HAP-1 (cell line): ENCODE data around the gene MATN1.

ENCODE experiments used
- DNase-seq, 2 experiments: peaks; one replicate each; pipeline ENCODE4 v3.0.0-alpha.2; 2016 to 2020; ENCODE audit warnings: low spot score in 2 of 2
- H3K27me3 ChIP-seq: fragments of 250-450 bp; sonication (Bioruptor Pico); 2 replicates; pipeline ENCODE4 v1.5.1; 2020; ENCODE audit warnings: low read depth, mild to moderate bottlenecking, moderate library complexity
- H3K36me3 ChIP-seq: fragments of 250-450 bp; sonication (Bioruptor Pico); replicated peaks from 2 replicates; pipeline ENCODE4 v1.5.1; 2020; ENCODE audit warnings: mild to moderate bottlenecking
- H3K4me1 ChIP-seq: fragments of 250-450 bp; sonication (Bioruptor Pico); 2 replicates; pipeline ENCODE4 v1.5.1; 2020; ENCODE audit warnings: mild to moderate bottlenecking
- H3K4me3 ChIP-seq: fragments of 250-450 bp; sonication (Bioruptor Pico); 2 replicates; pipeline ENCODE4 v1.5.1; 2020; ENCODE audit warnings: mild to moderate bottlenecking, moderate library complexity
- H3K9me3 ChIP-seq: fragments of 250-450 bp; sonication (Bioruptor Pico); 2 replicates; pipeline ENCODE4 v1.5.1; 2020; ENCODE audit warnings: mild to moderate bottlenecking, moderate library complexity
- in situ Hi-C: fragments of 300-500 bp; cut with MboI; formaldehyde crosslinking; loops from 3 replicates; pipeline ENCODE4 v1.14.3; 2020; ENCODE audit warnings: low sequenced_read_pairs, inconsistent platforms, mixed read lengths

MATN1 gene

GRCh38 chr1:30762152-30762929 lies 39.0 kb upstream of the MATN1 start:
- no peak overlapping the region for H3K4me3 ChIP-seq
- H3K36me3 ChIP-seq, result no peaks in the 10 kb centered on the region
- in situ Hi-C loops, result no loop called here
- no peaks in the 10 kb centered on the region for H3K9me3 ChIP-seq
- DNase-seq, result no peak
- H3K27me3 ChIP-seq, result no peaks in the 10 kb centered on the region
- H3K4me1 ChIP-seq, result no peaks in the 10 kb centered on the region

GRCh38 chr1:30761381-30762151 lies 38.2 kb upstream of the MATN1 start:
- no peak for DNase-seq
- H3K36me3 ChIP-seq, result no peaks in the 10 kb centered on the region
- H3K4me1 ChIP-seq, result no peaks in the 10 kb centered on the region
- in situ Hi-C loops, result no loop called here
- no peak overlapping the region for H3K4me3 ChIP-seq
- no peaks in the 10 kb centered on the region for H3K9me3 ChIP-seq
- H3K27me3 ChIP-seq, result no peaks in the 10 kb centered on the region

- no peak overlapping the region for H3K4me3 ChIP-seq
- no peak for DNase-seq
- no peaks in the 10 kb centered on the region for H3K27me3 ChIP-seq
- no peaks in the 10 kb centered on the region for H3K36me3 ChIP-seq
- in situ Hi-C loops, result no loop called here
- H3K4me1 ChIP-seq, result no peaks in the 10 kb centered on the region
- no peaks in the 10 kb centered on the region for H3K9me3 ChIP-seq
These were observed 37.4 kb upstream of the MATN1 start for GRCh38 chr1:30760596-30761324.

- no peak for DNase-seq
- Histone ChIP-seq H3K27me3 (no peaks in the 10 kb centered on the region), H3K4me3 (no peak overlapping the region), H3K4me1 (no peaks in the 10 kb centered on the region), H3K36me3 (no peaks in the 10 kb centered on the region), H3K9me3 (no peaks in the 10 kb centered on the region)
- in situ Hi-C loops, result no loop called here
These were observed 36.4 kb upstream of the MATN1 start for GRCh38 chr1:30759718-30760281.

GRCh38 chr1:30758785-30759380 lies 35.5 kb upstream of the MATN1 start:
- no peak overlapping the region for H3K4me3 ChIP-seq
- in situ Hi-C loops, result no loop called here
- peak in 1 of 2 experiments; percentile 46 for DNase-seq
- no peaks in the 10 kb centered on the region for H3K9me3 ChIP-seq
- H3K27me3 ChIP-seq, result no peaks in the 10 kb centered on the region; the same call in 1 of the 2 replicates
- H3K4me1 ChIP-seq, result no peaks in the 10 kb centered on the region
- H3K36me3 ChIP-seq, result no peaks in the 10 kb centered on the region

GRCh38 chr1:30758121-30758688 lies 34.8 kb upstream of the MATN1 start:
- Histone ChIP-seq H3K4me3 (no peak overlapping the region), H3K4me1 (no peaks in the 10 kb centered on the region), H3K9me3 (no peaks in the 10 kb centered on the region), H3K36me3 (no peaks in the 10 kb centered on the region), H3K27me3 (no peaks in the 10 kb centered on the region; the same call in 1 of the 2 replicates)
- in situ Hi-C loops, result no loop called here
- DNase-seq, result no peak

GRCh38 chr1:30757352-30758120 lies 34.2 kb upstream of the MATN1 start, which contains the start of gene LAPTM5:
Gene LAPTM5 (minus strand): TSS chr1:30757774. CDS start chr1:30757745, 29 bp downstream.
- no peaks in the 10 kb centered on the region for H3K4me1 ChIP-seq
- in situ Hi-C loops, result no loop called here
- no peaks in the 10 kb centered on the region; the same call in 1 of the 2 replicates for H3K27me3 ChIP-seq
- no peak within 1 kb of the TSS for H3K4me3 ChIP-seq
- DNase-seq, result no peak
- H3K36me3 ChIP-seq, result no peaks in the 10 kb centered on the region
- no peaks in the 10 kb centered on the region for H3K9me3 ChIP-seq

GRCh38 chr1:30756545-30757351 lies 33.4 kb upstream of the MATN1 start:
- DNase-seq, result no peak
- no peak overlapping the region for H3K4me3 ChIP-seq

GRCh38 chr1:30756206-30756544 lies 32.8 kb upstream of the MATN1 start:
- in situ Hi-C loops, result no loop called here
- DNase-seq, result no peak
- H3K9me3 ChIP-seq, result no peaks in the 10 kb centered on the region
- H3K27me3 ChIP-seq, result no peaks in the 10 kb centered on the region; the same call in 1 of the 2 replicates
- no peaks in the 10 kb centered on the region for H3K36me3 ChIP-seq
- H3K4me3 ChIP-seq, result no peak overlapping the region
- no peaks in the 10 kb centered on the region for H3K4me1 ChIP-seq

More at GRCh38 chr1:30756545-30757351, 33.4 kb upstream of the MATN1 start:
- in situ Hi-C loops, result no loop called here
- H3K4me1 ChIP-seq, result no peaks in the 10 kb centered on the region
- no peaks in the 10 kb centered on the region for H3K36me3 ChIP-seq
- H3K27me3 ChIP-seq, result no peaks in the 10 kb centered on the region; the same call in 1 of the 2 replicates
- no peaks in the 10 kb centered on the region for H3K9me3 ChIP-seq

- Histone ChIP-seq H3K4me3 (no peak overlapping the region), H3K4me1 (no peaks in the 10 kb centered on the region), H3K36me3 (no peaks in the 10 kb centered on the region), H3K9me3 (no peaks in the 10 kb centered on the region), H3K27me3 (no peaks in the 10 kb centered on the region; the same call in 1 of the 2 replicates)
- in situ Hi-C loops, result no loop called here
- DNase-seq, result no peak
These were observed 32.4 kb upstream of the MATN1 start for GRCh38 chr1:30755746-30756145.

GRCh38 chr1:30755334-30755733 lies 31.9 kb upstream of the MATN1 start:
- Histone ChIP-seq H3K4me3 (no peak overlapping the region), H3K4me1 (no peaks in the 10 kb centered on the region), H3K27me3 (no peaks in the 10 kb centered on the region; the same call in 1 of the 2 replicates), H3K36me3 (no peaks in the 10 kb centered on the region), H3K9me3 (no peaks in the 10 kb centered on the region)
- in situ Hi-C loops, result no loop called here
- DNase-seq, result no peak

GRCh38 chr1:30754684-30755171 lies 31.3 kb upstream of the MATN1 start:
- H3K36me3 ChIP-seq, result no peaks in the 10 kb centered on the region
- no peaks in the 10 kb centered on the region for H3K4me1 ChIP-seq
- H3K9me3 ChIP-seq, result no peaks in the 10 kb centered on the region
- H3K4me3 ChIP-seq, result no peak overlapping the region
- H3K27me3 ChIP-seq, result no peaks in the 10 kb centered on the region; the same call in 1 of the 2 replicates
- DNase-seq, result no peak
- in situ Hi-C loops, result no loop called here
